HG02840 (cell line): Measurements from ENCODE around the gene PARK7.

Experiments used
- ATAC-seq: cut with Tn5 transposase; IDR thresholded peaks from one replicate; pipeline ENCODE4 v1.9.1; 2021; ENCODE audit warnings: mild to moderate bottlenecking, moderate library complexity, moderate number of reproducible peaks; ENCODE audit not compliant: unreplicated experiment, low FRiP score

PARK7 gene

GRCh38 chr1:8004803-8005573, 43.5 kb downstream of the PARK7 start:
- no peak for ATAC-seq

GRCh38 chr1:8006037-8006963, 44.8 kb downstream of the PARK7 start:
- no peak for ATAC-seq

- no peak for ATAC-seq
These were observed 47.8 kb downstream of the PARK7 start for GRCh38 chr1:8009043-8010002.

- ATAC-seq, result no peak
These were observed 48.7 kb downstream of the PARK7 start for GRCh38 chr1:8010080-8010664.

GRCh38 chr1:8011016-8011415, 49.5 kb downstream of the PARK7 start:
- ATAC-seq, result no peak

- ATAC-seq, result no peak
These were observed 50.7 kb downstream of the PARK7 start for GRCh38 chr1:8011923-8012858.

- ATAC-seq, result no peak
These were observed 51.4 kb downstream of the PARK7 start for GRCh38 chr1:8012955-8013354.

GRCh38 chr1:8013399-8013798, 51.9 kb downstream of the PARK7 start:
- no peak for ATAC-seq

GRCh38 chr1:8013800-8014199, 52.3 kb downstream of the PARK7 start:
- ATAC-seq, result no peak

GRCh38 chr1:8014381-8014988, 53.0 kb downstream of the PARK7 start:
- no peak for ATAC-seq

GRCh38 chr1:8015036-8015808, 53.7 kb downstream of the PARK7 start:
- no peak for ATAC-seq

GRCh38 chr1:8015809-8016165, 54.3 kb downstream of the PARK7 start:
- ATAC-seq, result no peak

- ATAC-seq, result no peak
These were observed 54.8 kb downstream of the PARK7 start for GRCh38 chr1:8016210-8016894.

- no peak for ATAC-seq
These were observed 55.4 kb downstream of the PARK7 start for GRCh38 chr1:8016895-8017241.

GRCh38 chr1:8017495-8018197, 56.1 kb downstream of the PARK7 start:
- ATAC-seq, result no peak

- ATAC-seq, result no peak
These were observed 57.1 kb downstream of the PARK7 start for GRCh38 chr1:8018492-8019228.
